Tibial artery (tissue), 4 donors: Measurements from ENCODE around the gene LY6G6C.

Experiments
- DNase-seq, 2 donors: peaks; one replicate each; pipeline ENCODE4 v3.0.0-alpha.2; 2019
- H3K27ac ChIP-seq, 2 donors: fragments of 200-600 bp; sonication (generic) in 1 of 2; 1 replicate in 1 of 2; 2 replicates in 1 of 2; pipeline ENCODE4 v1.5.1; 2018 to 2019; ENCODE audit warnings: mild to moderate bottlenecking in 1 of 2
- H3K27me3 ChIP-seq, 2 donors: fragments of 200-600 bp; sonication (generic) in 1 of 2; one replicate each; pipeline versions ENCODE4 v1.5.1 to v1.6.0; 2016 to 2019
- H3K36me3 ChIP-seq, 3 donors: fragments of 200-600 bp; sonication (generic) in 2 of 3; one replicate each; pipeline ENCODE4 v1.5.1; 2016 to 2019; ENCODE audit warnings: mild to moderate bottlenecking in 2 of 3
- H3K4me1 ChIP-seq, 4 donors: fragments of 200-600 bp; sonication (generic) in 2 of 4; 1 replicate in 3 of 4; 2 replicates in 1 of 4; pipeline ENCODE4 v1.5.1; 2016 to 2019
- H3K4me3 ChIP-seq, 2 donors: fragments of 200-600 bp; sonication (generic) in 1 of 2; 1 replicate in 1 of 2; 2 replicates in 1 of 2; pipeline ENCODE4 v1.5.1; 2018 to 2019; ENCODE audit warnings: mild to moderate bottlenecking in 2 of 2
- H3K9me3 ChIP-seq, 3 donors: fragments of 200-600 bp; sonication (generic) in 1 of 3; one replicate each; pipeline ENCODE4 v1.5.1; 2016 to 2019
- intact Hi-C: fragments of 100-400 bp; cut with DNase I; formaldehyde crosslinking; loops from one replicate; pipeline ENCODE4 v1.15.0; 2023; ENCODE audit warnings: low total_unique reads
- TF ChIP-seq, protein P1 (sequence below), 2 experiments: fragments of 200-600 bp in 1 of 2; fragments of 450-650 bp in 1 of 2; IDR thresholded peaks; one replicate each; pipeline ENCODE4 v1.5.1; 2017 to 2019; ENCODE audit warnings: antibody characterized with exemption in 2 of 2, mild to moderate bottlenecking in 1 of 2, moderate library complexity in 1 of 2

LY6G6C gene

DNA sequence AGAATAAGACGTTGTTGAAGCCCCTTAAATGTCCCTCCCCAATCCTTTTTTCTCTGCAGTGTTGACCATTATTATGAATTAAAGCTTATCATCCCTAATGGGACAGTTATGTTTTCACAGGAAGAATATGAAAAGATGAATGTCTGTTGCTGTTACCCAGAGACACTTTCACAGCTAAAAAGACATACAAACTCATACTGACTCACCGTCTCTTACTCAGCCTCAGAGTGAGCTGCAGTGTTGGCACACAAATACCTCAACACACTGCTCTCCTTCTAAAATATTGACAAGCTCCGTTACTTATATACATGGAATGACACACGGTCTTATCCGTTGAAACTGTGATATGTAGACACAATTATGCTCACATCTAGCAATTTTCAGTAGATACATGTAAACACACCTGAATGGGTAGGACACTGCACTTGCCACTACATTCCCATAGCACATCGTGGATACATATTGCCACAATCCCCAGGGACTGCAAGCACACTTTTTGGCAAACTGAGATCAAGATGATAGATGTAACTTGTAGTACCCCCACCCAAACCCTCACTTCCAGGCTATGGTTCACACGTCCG is 31.3 kb upstream of the LY6G6C start:
- Histone ChIP-seq H3K4me1 (no peaks in the 10 kb centered on the region), H3K27ac (no peak overlapping the region), H3K4me3 (no peak overlapping the region), H3K36me3 (no peaks in the 10 kb centered on the region), H3K27me3 (no peaks in the 10 kb centered on the region), H3K9me3 (no peaks in the 10 kb centered on the region)
- intact Hi-C loops: no loop called here
- DNase-seq: no peak
- TF ChIP-seq, protein P1, sequence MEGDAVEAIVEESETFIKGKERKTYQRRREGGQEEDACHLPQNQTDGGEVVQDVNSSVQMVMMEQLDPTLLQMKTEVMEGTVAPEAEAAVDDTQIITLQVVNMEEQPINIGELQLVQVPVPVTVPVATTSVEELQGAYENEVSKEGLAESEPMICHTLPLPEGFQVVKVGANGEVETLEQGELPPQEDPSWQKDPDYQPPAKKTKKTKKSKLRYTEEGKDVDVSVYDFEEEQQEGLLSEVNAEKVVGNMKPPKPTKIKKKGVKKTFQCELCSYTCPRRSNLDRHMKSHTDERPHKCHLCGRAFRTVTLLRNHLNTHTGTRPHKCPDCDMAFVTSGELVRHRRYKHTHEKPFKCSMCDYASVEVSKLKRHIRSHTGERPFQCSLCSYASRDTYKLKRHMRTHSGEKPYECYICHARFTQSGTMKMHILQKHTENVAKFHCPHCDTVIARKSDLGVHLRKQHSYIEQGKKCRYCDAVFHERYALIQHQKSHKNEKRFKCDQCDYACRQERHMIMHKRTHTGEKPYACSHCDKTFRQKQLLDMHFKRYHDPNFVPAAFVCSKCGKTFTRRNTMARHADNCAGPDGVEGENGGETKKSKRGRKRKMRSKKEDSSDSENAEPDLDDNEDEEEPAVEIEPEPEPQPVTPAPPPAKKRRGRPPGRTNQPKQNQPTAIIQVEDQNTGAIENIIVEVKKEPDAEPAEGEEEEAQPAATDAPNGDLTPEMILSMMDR (IDR thresholded peaks at IDR 0.05): no peak

DNA sequence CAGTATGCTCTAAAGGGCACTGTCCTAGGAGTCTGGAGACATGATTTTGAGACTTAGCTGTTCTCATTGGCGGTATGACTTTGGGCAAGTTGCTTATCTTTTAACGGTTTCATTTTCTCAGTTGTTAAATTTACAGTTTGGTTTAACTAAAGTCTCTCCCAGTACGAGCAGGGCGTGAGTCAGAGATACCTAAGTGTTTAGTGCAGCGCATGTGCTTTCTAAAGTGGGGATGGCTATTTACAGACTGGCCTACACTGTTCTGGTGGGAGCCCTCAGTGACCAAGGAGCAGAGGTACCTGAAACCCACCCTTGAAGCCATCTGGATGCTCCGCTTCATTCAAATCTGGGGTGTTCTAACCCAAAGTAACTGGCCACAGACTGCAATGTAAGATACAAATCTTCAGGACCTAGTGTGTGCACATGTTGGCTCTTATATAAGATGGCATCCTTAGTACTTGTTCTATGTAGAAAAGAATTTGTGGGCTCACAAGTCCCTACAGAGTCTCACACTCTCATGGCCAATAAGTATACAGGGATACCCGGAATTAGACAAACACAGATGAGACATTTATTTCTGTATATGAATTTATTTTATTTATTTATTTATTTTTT is 29.0 kb upstream of the LY6G6C start:
- intact Hi-C loops: no loop called here
- DNase-seq: no peak

DNA sequence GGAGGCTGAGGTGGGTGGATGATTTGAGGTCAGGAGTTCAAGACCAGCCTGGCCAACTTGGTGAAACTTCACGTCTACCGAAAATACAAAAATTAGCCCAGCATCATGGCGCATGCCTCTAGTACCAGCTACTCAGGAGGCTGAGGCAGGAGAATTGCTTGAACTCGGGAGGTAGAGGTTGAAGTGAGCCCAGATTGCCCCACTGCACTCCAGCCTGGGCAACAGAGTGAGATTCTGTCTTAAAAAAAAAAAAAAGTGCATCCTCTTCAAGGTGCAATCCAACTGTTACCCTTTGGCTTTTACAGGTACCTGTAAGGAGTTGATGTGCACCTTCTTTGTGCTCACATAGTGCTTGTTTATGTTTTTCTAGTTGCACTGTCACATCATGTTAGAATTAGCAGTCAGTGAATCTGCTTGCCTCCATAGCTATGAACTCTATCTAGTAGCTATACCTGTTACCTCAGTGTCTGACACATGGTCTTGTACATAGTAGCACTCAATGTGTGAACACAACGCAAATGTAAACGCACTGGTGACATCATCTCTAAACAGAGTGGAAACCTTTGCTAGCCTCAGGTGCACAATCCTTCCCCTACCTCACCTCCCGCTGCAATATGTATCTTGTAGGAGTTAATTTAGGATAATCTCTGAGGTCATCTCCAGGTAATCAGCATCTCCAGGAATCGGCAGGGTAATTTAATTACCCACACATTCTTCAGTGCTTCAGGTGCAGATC is 27.9 kb upstream of the LY6G6C start:
- Histone ChIP-seq H3K4me1 (no peaks in the 10 kb centered on the region), H3K4me3 (no peak overlapping the region), H3K9me3 (no peaks in the 10 kb centered on the region), H3K36me3 (no peaks in the 10 kb centered on the region), H3K27ac (no peak overlapping the region), H3K27me3 (no peaks in the 10 kb centered on the region)
- intact Hi-C loops: no loop called here
- no peak for DNase-seq
- TF ChIP-seq, protein P1 (IDR thresholded peaks at IDR 0.05): no peak

More for the DNA sequence above, 29.0 kb upstream of the LY6G6C start:
- H3K9me3 ChIP-seq: no peaks in the 10 kb centered on the region
- no peaks in the 10 kb centered on the region for H3K27me3 ChIP-seq
- no peak overlapping the region for H3K4me3 ChIP-seq
- no peaks in the 10 kb centered on the region for H3K4me1 ChIP-seq
- no peaks in the 10 kb centered on the region for H3K36me3 ChIP-seq
- H3K27ac ChIP-seq: no peak overlapping the region
- TF ChIP-seq, protein P1 (IDR thresholded peaks at IDR 0.05): no peak

DNA sequence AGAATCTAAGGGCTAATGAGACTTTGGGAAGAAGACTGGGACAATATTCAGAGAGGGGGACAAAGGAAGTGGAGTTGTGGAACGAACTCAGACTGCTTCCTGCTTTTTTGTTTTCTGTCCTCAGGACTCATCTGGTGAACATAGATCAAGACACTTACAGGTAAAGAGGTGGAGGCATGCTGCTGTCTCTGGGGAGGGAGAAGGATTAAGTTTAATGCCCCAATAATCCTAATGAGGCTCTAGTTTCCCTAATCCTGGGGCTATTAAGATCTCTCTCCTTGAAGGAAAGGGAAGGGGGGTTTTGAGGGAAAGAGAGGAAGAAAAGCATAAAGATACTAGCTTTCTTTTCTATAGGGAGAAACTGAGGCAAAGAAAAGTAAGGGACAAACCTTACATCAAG is 22.9 kb upstream of the LY6G6C start:
- H3K4me1 ChIP-seq: peaks cover 0 to 10% (median 7%) of the 10 kb centered on the region in 4 donors
- H3K4me3 ChIP-seq: no peak overlapping the region
- H3K27ac ChIP-seq: no peak overlapping the region
- intact Hi-C loops: loop anchor here (5.0 kb wide), 1 partner anchor 48 kb away; no protein-coding TSS in a partner anchor
- TF ChIP-seq, protein P1 (IDR thresholded peaks at IDR 0.05): no peak
- no peaks in the 10 kb centered on the region for H3K36me3 ChIP-seq
- DNase-seq: no peak
- no peaks in the 10 kb centered on the region for H3K27me3 ChIP-seq
- no peaks in the 10 kb centered on the region for H3K9me3 ChIP-seq

DNA sequence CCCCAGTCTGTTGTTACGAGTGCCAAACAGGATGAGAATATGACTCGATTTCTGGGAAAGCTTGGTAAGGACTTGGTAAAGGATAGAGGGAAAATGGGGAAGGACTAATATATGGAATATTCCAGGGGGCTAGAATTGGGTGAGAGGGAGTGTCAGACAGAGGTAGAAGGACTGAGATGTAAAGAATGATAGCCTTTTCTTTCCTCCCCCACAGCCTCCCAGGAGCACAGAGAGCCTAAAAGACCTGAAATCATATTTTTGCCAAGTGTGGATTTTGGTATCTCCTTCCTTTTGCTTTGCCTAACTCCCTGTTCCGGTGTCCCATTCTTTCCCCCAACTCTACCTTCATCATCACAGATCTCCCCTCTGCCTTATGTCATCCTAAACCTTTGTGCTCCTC is 21.3 kb upstream of the LY6G6C start:
- Histone ChIP-seq H3K27ac (no peak overlapping the region), H3K27me3 (no peaks in the 10 kb centered on the region), H3K4me3 (no peak overlapping the region), H3K4me1 (peaks cover 0 to 21% (median 9%) of the 10 kb centered on the region in 4 donors), H3K9me3 (no peaks in the 10 kb centered on the region), H3K36me3 (no peaks in the 10 kb centered on the region)
- DNase-seq: no peak
- TF ChIP-seq, protein P1 (IDR thresholded peaks at IDR 0.05): no peak
- intact Hi-C loops: loop anchor here (5.0 kb wide), 1 partner anchor 49 kb away; no protein-coding TSS in a partner anchor
